IMR-90 (cell line): ENCODE measurements around the gene TMEM62. TPM values are rescaled to one million over a fixed set of nuclear protein-coding genes. Genes with fewer than 3 reads are reported as not detected.

ENCODE experiments used
- ATAC-seq: fragments of 200-7000 bp; cut with Tn5 transposase; 2 replicates; pipeline ENCODE4 v1.9.1; 2020; ENCODE audit warnings: low read depth, mild to moderate bottlenecking, moderate library complexity
- BruUV-seq: library from RNA; stranded (reverse); fragments of 400-500 nt; replicated peaks from 2 replicates; lab custom pipeline; 2021; lab: Mats Ljungman, UMichigan
- CTCF ChIA-PET: fragments of 300-600 bp; formaldehyde crosslinking; extraction: SDS; loops from one replicate; lab custom pipeline; 2021; ENCODE audit warnings: antibody characterized with exemption; lab: Yijun Ruan, JAX
- POLR2A ChIA-PET: fragments of 300-600 bp; sonication (Branson Sonifier 250); formaldehyde crosslinking; loops from one replicate; lab custom pipeline; 2022; ENCODE audit warnings: antibody characterized with exemption; ENCODE audit not compliant: unreplicated experiment; lab: Charles Lee
- DNase-seq: peaks from one replicate; pipeline ENCODE4 v3.0.0; 2013
- H2AFZ ChIP-seq: replicated peaks from 2 replicates; pipeline ENCODE3; 2013; ENCODE audit warnings: low read length, mild to moderate bottlenecking; ENCODE audit not compliant: poor library complexity
- H2AK5ac ChIP-seq: 2 replicates; pipeline ENCODE4 v1.6.1; 2013; ENCODE audit warnings: low read depth, low read length, inconsistent platforms
- H2AK9ac ChIP-seq: replicated peaks from 2 replicates; pipeline ENCODE3; 2013; ENCODE audit warnings: mild to moderate bottlenecking, low read depth, low read length, moderate library complexity; ENCODE audit not compliant: poor library complexity
- H2BK120ac ChIP-seq: 2 replicates; pipeline ENCODE4 v1.6.1; 2013; ENCODE audit warnings: low read depth, low read length, inconsistent platforms
- H2BK15ac ChIP-seq: 3 replicates; pipeline ENCODE4 v1.6.1; 2013; ENCODE audit warnings: low read depth, low read length, inconsistent platforms
- H2BK20ac ChIP-seq: 2 replicates; pipeline ENCODE4 v1.6.1; 2013; ENCODE audit warnings: low read depth, mild to moderate bottlenecking, inconsistent platforms, low read length, moderate library complexity
- H2BK5ac ChIP-seq: 2 replicates; pipeline ENCODE4 v1.6.1; 2013; ENCODE audit warnings: mild to moderate bottlenecking, low read depth, low read length, inconsistent platforms; ENCODE audit not compliant: poor library complexity, severe bottlenecking
- H3K14ac ChIP-seq: replicated peaks from 2 replicates; pipeline ENCODE4 v1.6.1; 2013; ENCODE audit warnings: low read depth, low read length, inconsistent platforms
- H3K18ac ChIP-seq: 2 replicates; pipeline ENCODE4 v1.6.1; 2013; ENCODE audit warnings: low read depth, low read length, control low read depth
- H3K23ac ChIP-seq: 2 replicates; pipeline ENCODE4 v1.6.1; 2013; ENCODE audit warnings: low read depth, low read length, inconsistent platforms
- H3K27ac ChIP-seq: 2 replicates; pipeline ENCODE4 v1.5.1; 2013; ENCODE audit warnings: mild to moderate bottlenecking, control low read depth, low read length; ENCODE audit not compliant: insufficient read depth
- H3K27me3 ChIP-seq: 2 replicates; pipeline ENCODE4 v1.6.1; 2013; ENCODE audit warnings: low read length; ENCODE audit not compliant: control insufficient read depth, insufficient read depth
- H3K36me3 ChIP-seq: 2 replicates; pipeline ENCODE4 v1.6.1; 2013; ENCODE audit warnings: low read length, mixed read lengths; ENCODE audit not compliant: control insufficient read depth, insufficient read depth
- H3K4ac ChIP-seq: 2 replicates; pipeline ENCODE4 v1.6.1; 2013; ENCODE audit warnings: low read depth, low read length, inconsistent platforms
- H3K4me1 ChIP-seq: 2 replicates; pipeline ENCODE4 v1.6.1; 2013; ENCODE audit warnings: low read length, mixed read lengths; ENCODE audit not compliant: control insufficient read depth, insufficient read depth
- H3K4me2 ChIP-seq: 2 replicates; pipeline ENCODE4 v1.6.1; 2013; ENCODE audit warnings: low read depth, mild to moderate bottlenecking, control low read depth, low read length, moderate library complexity
- H3K4me3 ChIP-seq: 2 replicates; pipeline ENCODE4 v1.5.1; 2013; ENCODE audit warnings: low read depth, mild to moderate bottlenecking, control low read depth, low read length, moderate library complexity; ENCODE audit not compliant: insufficient read depth
- H3K56ac ChIP-seq: 2 replicates; pipeline ENCODE4 v1.6.1; 2013; ENCODE audit warnings: low read length, inconsistent platforms; ENCODE audit not compliant: insufficient read depth; ENCODE audit errors: extremely low read depth
- H3K79me1 ChIP-seq, 2 experiments: 2 replicates each; pipeline ENCODE4 v1.6.1; 2013; ENCODE audit warnings: low read length in 2 of 2, inconsistent platforms in 1 of 2, low read depth in 1 of 2
- H3K9ac ChIP-seq: 2 replicates; pipeline ENCODE4 v1.6.1; 2013; ENCODE audit warnings: low read depth, low read length, control low read depth
- H3K9me1 ChIP-seq: 2 replicates; pipeline ENCODE4 v1.6.1; 2013; ENCODE audit warnings: low read length, inconsistent platforms; ENCODE audit not compliant: insufficient read depth
- H3K9me3 ChIP-seq: 2 replicates; pipeline ENCODE4 v1.6.1; 2013; ENCODE audit warnings: low read length; ENCODE audit not compliant: control insufficient read depth, insufficient read depth
- H4K20me1 ChIP-seq: 2 replicates; pipeline ENCODE4 v1.6.1; 2013; ENCODE audit warnings: low read length, inconsistent platforms; ENCODE audit not compliant: insufficient read depth
- H4K5ac ChIP-seq: 2 replicates; pipeline ENCODE4 v1.6.1; 2013; ENCODE audit warnings: mild to moderate bottlenecking, low read depth, low read length, control low read depth
- H4K8ac ChIP-seq, 2 experiments: 2 replicates each; pipeline ENCODE4 v1.6.1; 2013; ENCODE audit warnings: low read depth in 2 of 2, low read length in 2 of 2, control low read depth in 1 of 2, inconsistent platforms in 1 of 2
- H4K91ac ChIP-seq: 2 replicates; pipeline ENCODE4 v1.6.1; 2013; ENCODE audit warnings: low read depth, low read length, inconsistent platforms; ENCODE audit not compliant: insufficient read depth
- CEBPB ChIP-seq: IDR thresholded peaks from 2 replicates; pipeline ENCODE4 v1.6.1; 2012; ENCODE audit warnings: low read depth, low read length, improper control_type of control experiment
- CHD1 ChIP-seq: IDR thresholded peaks from 2 replicates; pipeline ENCODE4 v1.6.1; 2012; ENCODE audit warnings: low read depth, low read length, improper control_type of control experiment
- CTCF ChIP-seq: conservative IDR thresholded peaks from 2 replicates; pipeline ENCODE4 v1.5.1; 2012; ENCODE audit warnings: mild to moderate bottlenecking, low read depth, low read length, improper control_type of control experiment
- ELK1 ChIP-seq: fragments of 150-350 bp; IDR thresholded peaks from 2 replicates; pipeline ENCODE4 v1.6.1; 2016; ENCODE audit warnings: low read depth, mild to moderate bottlenecking, low read length, moderate library complexity, borderline replicate concordance
- MAZ ChIP-seq: IDR thresholded peaks from 2 replicates; pipeline ENCODE4 v1.6.1; 2012; ENCODE audit warnings: low read depth, mild to moderate bottlenecking, low read length, improper control_type of control experiment, moderate library complexity, borderline replicate concordance
- MXI1 ChIP-seq: IDR thresholded peaks from 2 replicates; pipeline ENCODE4 v1.6.1; 2012; ENCODE audit warnings: low read depth, mild to moderate bottlenecking, low read length, moderate library complexity, borderline replicate concordance
- POLR2A ChIP-seq: IDR thresholded peaks from 2 replicates; pipeline ENCODE4 v1.6.1; 2012; ENCODE audit warnings: mild to moderate bottlenecking, low read depth, low read length
- RAD21 ChIP-seq: IDR thresholded peaks from 2 replicates; pipeline ENCODE4 v1.6.1; 2012; ENCODE audit warnings: low read length, improper control_type of control experiment
- RCOR1 ChIP-seq: IDR thresholded peaks from 2 replicates; pipeline ENCODE4 v1.6.1; 2012; ENCODE audit warnings: mild to moderate bottlenecking, low read length, improper control_type of control experiment; ENCODE audit not compliant: insufficient replicate concordance
- RFX5 ChIP-seq: IDR thresholded peaks from 2 replicates; pipeline ENCODE4 v1.8.0; 2012; ENCODE audit warnings: low read depth, mild to moderate bottlenecking, low read length, moderate library complexity
- SMC3 ChIP-seq: fragments of 150-350 bp; IDR thresholded peaks from 2 replicates; pipeline ENCODE4 v1.6.1; 2016; ENCODE audit warnings: low read depth, mild to moderate bottlenecking, antibody characterized with exemption, low read length, moderate library complexity
- USF2 ChIP-seq: fragments of 150-350 bp; IDR thresholded peaks from 2 replicates; pipeline ENCODE4 v1.6.1; 2017; ENCODE audit warnings: mild to moderate bottlenecking, antibody characterized with exemption, low read length, low read depth
- WGBS, 2 experiments: methylation state at CpG; one replicate each; pipeline versions ENCODE4 v1.1.5 to v1.1.7; 2013; ENCODE audit warnings: missing lambda C conversion rate in 2 of 2; ENCODE audit not compliant: insufficient read length in 1 of 2; ENCODE audit errors: extremely low coverage in 2 of 2; 5-methylcytosine and 5-hydroxymethylcytosine counted together
- dilution Hi-C: fragments of 300-500 bp; cut with HindIII; formaldehyde crosslinking; loops from one replicate; pipeline ENCODE4 v1.14.3; 2018; ENCODE audit warnings: low sequenced_read_pairs; ENCODE audit not compliant: unreplicated experiment
- in situ Hi-C: fragments of 300-500 bp; cut with MboI; formaldehyde crosslinking; loops from 3 replicates; pipeline ENCODE4 v1.14.3; 2019; ENCODE audit warnings: low sequenced_read_pairs, inconsistent platforms, mixed read lengths
- intact Hi-C: fragments of 100-400 bp; cut with micrococcal nuclease; formaldehyde crosslinking; loops from 2 replicates; pipeline ENCODE4 v1.10.0; 2022
- polyA plus RNA-seq, 3 experiments: library from polyadenylated mRNA; depleted of rRNA; stranded (reverse); fragments of >200 nt; gene quantifications; 2 replicates each; pipeline ENCODE4 v1.2.3, GENCODE V29; 2012; ENCODE audit warnings: low replicate concordance in 1 of 3
- total RNA-seq: library from RNA; depleted of rRNA; stranded (reverse); fragments of >200 nt; gene quantifications from 2 replicates; pipeline ENCODE4 v1.2.3, GENCODE V29; 2012

Gene TMEM62
- total and polyA plus RNA-seq, 2 of the 4 experiments (the other 2 are of a cell fraction): 3.7 to 5.6 TPM

GRCh38 chr15:43198992-43199391 is 65.6 kb downstream of the TMEM62 start:
- no peak for TF ChIP-seq MXI1
- no peak for TF ChIP-seq MAZ
- TF ChIP-seq CEBPB: no peak
- TF ChIP-seq CTCF: no peak
- TF ChIP-seq POLR2A: no peak
- TF ChIP-seq CHD1: no peak
- no peak for TF ChIP-seq RCOR1
- TF ChIP-seq RAD21: no peak
- TF ChIP-seq ELK1: no peak
- TF ChIP-seq RFX5: no peak
- TF ChIP-seq SMC3: no peak
- TF ChIP-seq USF2: no peak
- Histone ChIP-seq H3K9ac (no peak overlapping the region), H3K4me1 (peaks cover 5% of the 10 kb centered on the region), H2BK15ac (no peak overlapping the region), H3K27ac (no peak overlapping the region), H3K9me1 (no peaks in the 10 kb centered on the region), H3K14ac (no peak overlapping the region), H2AK9ac (no peak overlapping the region), H4K91ac (no peak overlapping the region), H2BK5ac (no peak overlapping the region), H3K27me3 (peaks cover 12% of the 10 kb centered on the region), H3K18ac (no peak overlapping the region), H4K5ac (no peak overlapping the region), H2AK5ac (no peak overlapping the region), H2BK120ac (no peak overlapping the region), H3K9me3 (peaks cover 2% of the 10 kb centered on the region; the same call in 1 of the 2 replicates), H2BK20ac (no peak overlapping the region), H4K8ac (no peak overlapping the region), H3K4me2 (no peak overlapping the region), H3K36me3 (peaks cover 12% of the 10 kb centered on the region), H2AFZ (no peak overlapping the region), H4K20me1 (no peaks in the 10 kb centered on the region), H3K4me3 (no peak overlapping the region), H3K23ac (no peak overlapping the region), H3K4ac (no peak overlapping the region), H3K56ac (no peak overlapping the region), H3K79me1 (no peaks in the 10 kb centered on the region)
- dilution Hi-C loops: no loop called here
- POLR2A ChIA-PET: no interaction called here
- DNase-seq (no peak), ATAC-seq (no peak)
- WGBS, 2 experiments: no CpG with 5 or more reads among the region's 3 CpGs
- in situ Hi-C loops: no loop called here
- no TSS peak for BruUV-seq
- CTCF ChIA-PET: no interaction called here
- intact Hi-C loops: no loop called here
